Measurements from ENCODE around the gene FSD2. TPM values are rescaled to one million over a fixed set of nuclear protein-coding genes. Genes with fewer than 3 reads are reported as not detected.

Gene FSD2
- total and polyA plus RNA-seq, 9 donors, result 0.01 to 0.05 TPM; not detected in 7

DNA sequence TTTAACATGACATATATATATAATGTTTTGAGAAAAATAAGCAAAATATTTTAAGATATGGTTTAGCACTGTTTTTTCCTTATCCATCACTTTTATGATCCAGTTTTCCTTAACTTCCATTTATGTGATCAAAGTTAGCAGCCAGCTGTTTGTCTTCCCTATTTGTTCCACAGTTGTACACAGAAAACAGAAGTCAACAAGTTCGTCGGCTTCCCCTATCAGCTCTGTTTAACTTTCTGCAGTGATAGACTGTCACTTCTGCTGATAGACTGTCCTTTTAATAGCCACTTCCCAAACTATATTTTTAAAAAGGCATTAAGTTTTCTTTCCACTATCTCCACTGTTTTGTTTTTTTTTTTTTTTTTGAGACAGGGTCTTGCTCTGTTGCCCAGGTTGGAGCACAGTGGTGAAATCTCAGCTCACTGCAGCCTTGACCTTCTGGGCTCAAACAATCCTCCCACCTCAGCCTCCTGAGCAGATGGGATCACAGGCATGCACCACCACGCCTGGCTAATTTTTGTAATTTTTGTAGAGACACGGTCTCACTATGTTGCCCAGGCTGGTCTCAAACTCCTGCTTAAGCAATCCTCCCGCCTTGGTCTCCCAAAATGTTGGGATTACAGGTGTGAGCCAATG is 7.2 kb downstream of the FSD2 start:
- Histone ChIP-seq H3K36me3 (no peaks in the 10 kb centered on the region), H3K4me1 (ENCODE audit: insufficient read depth) (no peaks in the 10 kb centered on the region), H3K4me3 (no peak overlapping the region), H3K27ac (no peak overlapping the region), H3K9me3 (no peaks in the 10 kb centered on the region), H3K27me3 (no peaks in the 10 kb centered on the region)
- TF ChIP-seq, protein P1, sequence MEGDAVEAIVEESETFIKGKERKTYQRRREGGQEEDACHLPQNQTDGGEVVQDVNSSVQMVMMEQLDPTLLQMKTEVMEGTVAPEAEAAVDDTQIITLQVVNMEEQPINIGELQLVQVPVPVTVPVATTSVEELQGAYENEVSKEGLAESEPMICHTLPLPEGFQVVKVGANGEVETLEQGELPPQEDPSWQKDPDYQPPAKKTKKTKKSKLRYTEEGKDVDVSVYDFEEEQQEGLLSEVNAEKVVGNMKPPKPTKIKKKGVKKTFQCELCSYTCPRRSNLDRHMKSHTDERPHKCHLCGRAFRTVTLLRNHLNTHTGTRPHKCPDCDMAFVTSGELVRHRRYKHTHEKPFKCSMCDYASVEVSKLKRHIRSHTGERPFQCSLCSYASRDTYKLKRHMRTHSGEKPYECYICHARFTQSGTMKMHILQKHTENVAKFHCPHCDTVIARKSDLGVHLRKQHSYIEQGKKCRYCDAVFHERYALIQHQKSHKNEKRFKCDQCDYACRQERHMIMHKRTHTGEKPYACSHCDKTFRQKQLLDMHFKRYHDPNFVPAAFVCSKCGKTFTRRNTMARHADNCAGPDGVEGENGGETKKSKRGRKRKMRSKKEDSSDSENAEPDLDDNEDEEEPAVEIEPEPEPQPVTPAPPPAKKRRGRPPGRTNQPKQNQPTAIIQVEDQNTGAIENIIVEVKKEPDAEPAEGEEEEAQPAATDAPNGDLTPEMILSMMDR (IDR thresholded peaks at IDR 0.05), result no peak
- no peak for TF ChIP-seq EP300 (IDR thresholded peaks at IDR 0.05)
- TF ChIP-seq POLR2A (IDR thresholded peaks at IDR 0.05), result no peak
- DNase-seq, result no peak
- intact Hi-C loops (cut with DNase I), result no loop called here
- 68 to 79% (median 69%) methylated on average over 5 of the region's 5 CpGs for WGBS, 3 donors

DNA sequence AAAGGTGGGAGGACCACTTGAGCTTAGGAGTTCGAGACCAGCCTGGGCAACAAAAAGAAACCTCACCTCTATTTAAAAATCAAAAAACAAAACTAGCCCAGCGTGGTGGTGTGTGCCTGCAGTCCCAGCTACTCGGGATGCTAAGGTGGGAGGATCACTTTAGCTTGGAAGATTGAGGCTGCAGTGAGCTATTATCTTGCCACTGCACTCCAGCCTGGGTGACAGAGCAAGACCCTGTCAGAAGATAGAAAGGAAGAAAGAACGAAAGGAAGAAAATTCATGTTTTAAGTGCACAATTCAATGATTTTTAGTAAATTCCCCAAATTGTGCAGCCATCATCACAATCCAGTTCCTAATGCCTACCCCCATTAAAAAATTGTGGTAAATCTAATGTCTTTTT is 7.8 kb downstream of the FSD2 start:
- WGBS, 3 donors, result 67 to 72% (median 69%) methylated on average over 4 of the region's 4 CpGs
- intact Hi-C loops (cut with DNase I), result no loop called here
- Histone ChIP-seq H3K9me3 (no peaks in the 10 kb centered on the region), H3K27ac (no peak overlapping the region), H3K4me3 (no peak overlapping the region), H3K27me3 (no peaks in the 10 kb centered on the region), H3K36me3 (no peaks in the 10 kb centered on the region), H3K4me1 (ENCODE audit: insufficient read depth) (no peaks in the 10 kb centered on the region)
- DNase-seq, result no peak
- TF ChIP-seq, protein P1 (IDR thresholded peaks at IDR 0.05), result no peak
- TF ChIP-seq EP300 (IDR thresholded peaks at IDR 0.05), result no peak
- TF ChIP-seq POLR2A (IDR thresholded peaks at IDR 0.05), result no peak

DNA sequence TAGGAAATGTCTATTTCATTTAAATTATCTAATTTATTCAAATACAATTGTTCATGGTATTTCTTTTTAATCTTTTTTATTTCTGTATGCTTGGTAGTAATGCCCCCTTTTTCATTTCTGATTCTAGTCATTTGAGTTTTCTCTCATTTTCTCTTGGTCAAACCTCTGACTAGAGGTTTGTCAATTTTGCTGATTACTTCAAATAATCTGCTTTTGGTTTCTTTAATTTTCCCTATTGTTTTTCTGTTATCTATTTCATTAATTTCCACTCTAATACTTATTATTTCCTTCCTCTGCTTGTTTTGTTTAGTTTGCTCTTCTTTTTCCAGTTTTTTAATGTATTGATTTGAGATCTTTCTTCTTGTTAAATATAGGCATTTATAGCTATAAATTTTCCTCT is 12.1 kb downstream of the FSD2 start:
- TF ChIP-seq, protein P1 (IDR thresholded peaks at IDR 0.05), result no peak
- TF ChIP-seq EP300 (IDR thresholded peaks at IDR 0.05) (no peak), POLR2A (IDR thresholded peaks at IDR 0.05) (no peak)
- no peak for DNase-seq
- no peaks in the 10 kb centered on the region for H3K4me1 ChIP-seq (ENCODE audit: insufficient read depth)
- H3K4me3 ChIP-seq, result no peak overlapping the region
- no peak overlapping the region for H3K27ac ChIP-seq
- no peaks in the 10 kb centered on the region for H3K36me3 ChIP-seq
- H3K27me3 ChIP-seq, result no peaks in the 10 kb centered on the region
- intact Hi-C loops (cut with DNase I), result no loop called here
- H3K9me3 ChIP-seq, result no peaks in the 10 kb centered on the region

DNA sequence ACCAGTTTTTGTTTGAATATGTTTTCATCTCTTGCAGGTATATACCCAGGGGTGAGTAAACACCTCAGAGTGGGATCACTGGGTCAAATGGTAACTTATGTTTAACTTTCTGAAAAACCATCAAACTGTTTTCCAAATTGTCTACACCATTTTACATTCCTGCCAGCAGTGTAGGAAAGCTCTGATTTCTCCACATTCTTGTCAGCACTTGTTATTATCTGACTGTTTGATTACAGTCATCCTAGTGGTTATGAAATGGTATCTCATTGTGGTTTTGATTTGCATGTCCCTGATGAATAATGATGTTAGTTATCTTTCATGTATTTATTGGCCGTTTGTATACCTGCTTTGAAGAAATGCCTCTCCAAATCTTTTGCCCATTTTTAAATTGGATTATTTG is 13.8 kb downstream of the FSD2 start:
- no peak for TF ChIP-seq POLR2A (IDR thresholded peaks at IDR 0.05)
- no peak for TF ChIP-seq EP300 (IDR thresholded peaks at IDR 0.05)
- TF ChIP-seq, protein P1 (IDR thresholded peaks at IDR 0.05), result no peak
- no peaks in the 10 kb centered on the region for H3K27me3 ChIP-seq
- H3K4me3 ChIP-seq, result no peak overlapping the region
- 57 to 74% (median 70%) methylated on average over 1 of the region's 1 CpG for WGBS, 3 donors
- no peaks in the 10 kb centered on the region for H3K36me3 ChIP-seq
- intact Hi-C loops (cut with DNase I), result no loop called here
- H3K4me1 ChIP-seq (ENCODE audit: insufficient read depth), result no peaks in the 10 kb centered on the region
- H3K27ac ChIP-seq, result no peak overlapping the region
- no peak for DNase-seq
- H3K9me3 ChIP-seq, result no peaks in the 10 kb centered on the region

Data from ovary (tissue), 9 donors.